GM13976 (cell line): ENCODE results near the gene NRG3.

ENCODE experiments used
- DNase-seq: peaks from one replicate; pipeline ENCODE4 v3.0.0; 2012; ENCODE audit warnings: low spot score
- in situ Hi-C: fragments of 300-500 bp; cut with MboI; formaldehyde crosslinking; loops from one replicate; pipeline ENCODE4 v1.12.0; 2022; ENCODE audit warnings: low sequenced_read_pairs, mixed read lengths, inconsistent platforms; ENCODE audit not compliant: unreplicated experiment
- TF ChIP-seq, protein P1 (sequence below): IDR thresholded peaks from 2 replicates; pipeline ENCODE4 v1.5.1; 2012; ENCODE audit warnings: borderline replicate concordance, mild to moderate bottlenecking; ENCODE audit not compliant: insufficient read depth; ENCODE audit errors: extremely low read depth, missing control alignments, control extremely low read depth

The NRG3 gene

DNA sequence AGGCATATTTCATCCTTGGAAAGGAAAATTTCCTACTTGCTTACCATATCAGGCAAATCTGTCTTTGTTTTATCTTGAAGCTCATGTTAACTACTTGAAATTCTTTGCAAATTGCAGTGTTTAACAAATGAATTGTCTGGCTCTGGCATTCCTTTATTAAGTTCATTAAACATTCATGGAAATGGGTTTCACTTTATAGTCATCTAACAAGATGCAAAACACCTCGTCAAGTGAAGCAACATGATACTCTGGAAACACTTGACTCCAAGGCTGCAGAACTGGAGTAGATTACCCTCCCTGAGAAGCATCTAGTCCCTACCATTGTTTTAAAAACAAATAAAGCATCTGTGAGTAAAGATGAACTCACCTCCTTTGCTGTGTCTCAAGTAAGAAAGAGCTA, 1086.9 kb downstream of the NRG3 start:
- no peak for DNase-seq
- in situ Hi-C loops: no loop called here

DNA sequence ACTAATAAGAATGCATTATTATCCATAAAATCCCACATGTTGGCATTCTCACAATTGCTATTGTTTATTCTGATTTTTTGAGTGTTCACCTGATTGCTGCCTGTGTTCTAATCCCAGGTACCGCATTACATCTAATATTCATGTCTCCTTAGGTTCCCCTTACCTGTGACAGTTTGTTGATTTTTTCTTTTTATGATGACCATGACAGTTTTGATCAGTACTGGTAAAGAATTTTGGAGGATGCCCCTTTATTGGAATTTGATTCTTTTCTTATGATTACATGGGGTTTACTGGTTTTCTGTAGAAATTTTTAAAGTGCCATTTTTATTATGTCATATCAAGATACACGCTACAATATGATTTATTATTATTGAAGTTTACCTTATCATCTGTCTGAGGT, 1091.1 kb downstream of the NRG3 start:
- DNase-seq: no peak
- in situ Hi-C loops: no loop called here
- TF ChIP-seq, protein P1, sequence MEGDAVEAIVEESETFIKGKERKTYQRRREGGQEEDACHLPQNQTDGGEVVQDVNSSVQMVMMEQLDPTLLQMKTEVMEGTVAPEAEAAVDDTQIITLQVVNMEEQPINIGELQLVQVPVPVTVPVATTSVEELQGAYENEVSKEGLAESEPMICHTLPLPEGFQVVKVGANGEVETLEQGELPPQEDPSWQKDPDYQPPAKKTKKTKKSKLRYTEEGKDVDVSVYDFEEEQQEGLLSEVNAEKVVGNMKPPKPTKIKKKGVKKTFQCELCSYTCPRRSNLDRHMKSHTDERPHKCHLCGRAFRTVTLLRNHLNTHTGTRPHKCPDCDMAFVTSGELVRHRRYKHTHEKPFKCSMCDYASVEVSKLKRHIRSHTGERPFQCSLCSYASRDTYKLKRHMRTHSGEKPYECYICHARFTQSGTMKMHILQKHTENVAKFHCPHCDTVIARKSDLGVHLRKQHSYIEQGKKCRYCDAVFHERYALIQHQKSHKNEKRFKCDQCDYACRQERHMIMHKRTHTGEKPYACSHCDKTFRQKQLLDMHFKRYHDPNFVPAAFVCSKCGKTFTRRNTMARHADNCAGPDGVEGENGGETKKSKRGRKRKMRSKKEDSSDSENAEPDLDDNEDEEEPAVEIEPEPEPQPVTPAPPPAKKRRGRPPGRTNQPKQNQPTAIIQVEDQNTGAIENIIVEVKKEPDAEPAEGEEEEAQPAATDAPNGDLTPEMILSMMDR: no peak

More for the DNA sequence above, 1086.9 kb downstream of the NRG3 start:
- TF ChIP-seq, protein P1: no peak

DNA sequence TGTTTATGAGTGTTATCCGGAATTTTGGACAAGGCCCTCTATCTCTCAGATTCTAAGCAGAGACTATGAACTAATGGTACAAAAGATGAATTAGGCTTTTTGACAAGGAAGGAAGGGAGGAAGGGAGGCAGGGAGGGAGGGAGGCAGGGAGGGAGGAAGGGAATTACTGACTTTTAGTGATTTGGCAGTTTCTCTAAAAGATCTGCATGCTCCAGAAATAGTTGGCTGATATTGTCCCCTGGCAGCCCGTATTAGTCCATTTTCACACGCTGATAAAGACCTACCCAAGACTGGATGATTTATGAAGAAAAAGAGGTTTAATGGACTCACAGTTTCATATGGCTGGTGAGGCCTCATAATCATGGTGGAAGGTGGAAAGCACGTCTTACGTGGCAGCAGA, 1093.5 kb downstream of the NRG3 start:
- TF ChIP-seq, protein P1: no peak
- DNase-seq: no peak
- in situ Hi-C loops: no loop called here

DNA sequence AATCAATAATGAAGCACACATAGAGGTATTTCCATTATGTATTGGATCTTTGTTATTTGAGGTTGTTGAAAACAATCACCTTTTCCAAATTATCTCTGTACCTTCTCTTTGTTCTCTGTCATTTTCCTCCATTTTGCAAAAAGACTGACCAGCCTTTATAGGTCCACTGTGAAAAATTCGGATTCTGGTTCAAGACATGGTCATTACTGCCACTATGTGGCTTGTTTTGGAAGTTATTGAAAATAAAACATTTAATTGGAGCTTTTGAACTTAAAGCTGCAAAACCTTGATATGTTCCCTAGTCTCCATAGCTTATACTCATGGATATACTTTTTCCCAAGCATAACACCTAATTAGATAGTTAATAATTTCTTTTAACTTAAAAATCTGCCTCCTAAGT, 1094.4 kb downstream of the NRG3 start:
- DNase-seq: peak; percentile 8
- TF ChIP-seq, protein P1: no peak
- in situ Hi-C loops: no loop called here

DNA sequence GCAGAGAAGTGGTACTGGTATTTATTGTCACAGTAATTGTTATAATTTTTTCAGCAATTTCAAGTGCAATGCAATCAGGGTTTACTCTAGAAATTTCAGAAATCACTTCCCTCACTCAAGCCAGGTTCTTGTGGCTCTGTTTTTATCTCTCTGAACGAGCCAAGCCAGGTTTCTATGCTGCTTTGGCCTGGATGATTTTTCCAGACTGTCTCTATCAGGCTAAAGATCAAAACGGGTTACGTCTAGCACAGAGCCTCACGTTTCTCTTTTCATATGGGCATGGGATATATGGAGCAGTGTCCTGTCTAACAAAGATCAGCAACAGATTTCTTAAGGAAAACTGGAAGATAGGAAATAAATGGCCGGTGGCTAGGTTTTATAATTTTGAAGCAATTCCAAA, 1105.3 kb downstream of the NRG3 start:
- DNase-seq: no peak
- TF ChIP-seq, protein P1: no peak
- in situ Hi-C loops: no loop called here

DNA sequence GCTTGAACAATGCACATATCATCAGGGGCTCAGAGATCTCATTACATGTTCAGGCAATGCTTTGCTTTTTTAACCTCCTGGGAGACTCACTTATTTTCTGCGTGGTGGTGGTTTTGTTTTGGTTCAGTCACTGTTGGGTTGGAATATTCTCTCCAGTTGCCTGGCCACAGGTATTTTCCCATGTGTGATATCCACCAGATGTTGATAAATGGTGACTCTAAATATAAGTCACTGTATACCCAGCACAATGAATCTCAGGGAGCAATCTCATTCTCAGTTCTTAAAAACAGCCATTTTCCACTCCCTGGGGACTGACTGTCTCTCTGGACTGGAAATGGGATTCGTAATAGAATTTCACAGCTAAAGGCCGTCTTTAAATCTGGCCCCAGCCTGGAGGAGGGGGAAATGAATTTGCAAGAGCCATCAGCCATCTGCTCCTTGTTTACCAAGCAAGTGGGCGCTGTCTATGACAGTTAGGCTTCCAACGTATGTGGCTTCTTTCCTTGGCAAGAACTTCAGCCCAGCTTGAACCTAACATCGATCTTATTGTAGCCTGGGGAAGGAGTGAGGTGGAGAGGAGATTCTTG, 1106.2 kb downstream of the NRG3 start:
- TF ChIP-seq, protein P1: no peak
- DNase-seq: no peak
- in situ Hi-C loops: no loop called here
